SU-DHL-6 (cell line): ENCODE results near the gene ARHGAP20.

Experiments used
- H2AFZ ChIP-seq: fragments of 200-600 bp; sonication (generic); 2 replicates; pipeline ENCODE4 v1.6.1; 2014; ENCODE audit warnings: low read depth, mild to moderate bottlenecking, moderate library complexity, mixed read lengths, antibody characterized with exemption, low read length; ENCODE audit not compliant: severe bottlenecking
- H3F3A ChIP-seq: fragments of 200-600 bp; shearing (Covaris generic); 2 replicates; pipeline ENCODE4 v1.6.0; 2016; ENCODE audit warnings: antibody characterized with exemption, mild to moderate bottlenecking; ENCODE audit not compliant: insufficient read depth
- H3K27ac ChIP-seq: fragments of 200-600 bp; sonication (generic); 2 replicates; pipeline ENCODE4 v1.5.1; 2016; ENCODE audit warnings: low read depth, mild to moderate bottlenecking, low read length, moderate library complexity, mixed read lengths
- H3K27me3 ChIP-seq: fragments of 200-600 bp; sonication (generic), shearing (Covaris generic); 2 replicates; pipeline ENCODE4 v1.6.0; 2014; ENCODE audit warnings: mild to moderate bottlenecking, low read length
- H3K36me3 ChIP-seq: fragments of 200-600 bp; sonication (generic); 2 replicates; pipeline ENCODE4 v1.6.1; 2014; ENCODE audit warnings: mild to moderate bottlenecking, low read length, mixed read lengths
- H3K4me2 ChIP-seq: fragments of 300-600, 200-600 bp; shearing (Covaris generic), sonication (generic); 2 replicates; pipeline ENCODE4 v1.6.0; 2014; ENCODE audit warnings: low read length, low read depth, mild to moderate bottlenecking; ENCODE audit not compliant: poor library complexity, severe bottlenecking
- H3K4me3 ChIP-seq: fragments of 200-600 bp; sonication (generic); 2 replicates; pipeline ENCODE4 v1.5.1; 2014; ENCODE audit warnings: antibody characterized with exemption, low read length, mild to moderate bottlenecking, mixed read lengths; ENCODE audit not compliant: insufficient read depth, poor library complexity, severe bottlenecking
- H3K79me2 ChIP-seq: fragments of 200-600 bp; sonication (generic); 2 replicates; pipeline ENCODE4 v1.6.1; 2014; ENCODE audit warnings: mild to moderate bottlenecking, low read length, moderate library complexity; ENCODE audit not compliant: insufficient read depth
- H3K9ac ChIP-seq: fragments of 200-600 bp; sonication (generic); 2 replicates; pipeline ENCODE4 v1.7.0; 2014; ENCODE audit warnings: mild to moderate bottlenecking, low read length
- H3K9me2 ChIP-seq: fragments of 200-600 bp; sonication (generic); replicated peaks from 2 replicates; pipeline ENCODE4 v1.6.1; 2014; ENCODE audit warnings: low read length; ENCODE audit not compliant: insufficient read depth
- H3K9me3 ChIP-seq: fragments of 200-600 bp; sonication (generic); 2 replicates; pipeline ENCODE4 v1.6.1; 2014; ENCODE audit warnings: low read length, mixed read lengths; ENCODE audit not compliant: insufficient read depth
- H4K20me1 ChIP-seq: fragments of 200-600 bp; sonication (generic); 2 replicates; pipeline ENCODE4 v1.6.1; 2014; ENCODE audit warnings: low read depth, mild to moderate bottlenecking, antibody characterized with exemption, low read length, moderate library complexity, mixed read lengths
- CTCF ChIP-seq: fragments of 200-600 bp; sonication (generic); IDR thresholded peaks from one replicate; pipeline ENCODE4 v1.5.1; 2017; ENCODE audit warnings: antibody characterized with exemption, mild to moderate bottlenecking, low read length, moderate library complexity; ENCODE audit not compliant: insufficient read depth, poor library complexity, severe bottlenecking
- EZH2phosphoT487 ChIP-seq: fragments of 200-600 bp; sonication (generic), shearing (Covaris generic); conservative IDR thresholded peaks from 2 replicates; pipeline ENCODE4 v1.6.1; 2018; ENCODE audit warnings: mild to moderate bottlenecking, antibody characterized with exemption, low read length, moderate library complexity, mixed read lengths

Gene ARHGAP20

DNA sequence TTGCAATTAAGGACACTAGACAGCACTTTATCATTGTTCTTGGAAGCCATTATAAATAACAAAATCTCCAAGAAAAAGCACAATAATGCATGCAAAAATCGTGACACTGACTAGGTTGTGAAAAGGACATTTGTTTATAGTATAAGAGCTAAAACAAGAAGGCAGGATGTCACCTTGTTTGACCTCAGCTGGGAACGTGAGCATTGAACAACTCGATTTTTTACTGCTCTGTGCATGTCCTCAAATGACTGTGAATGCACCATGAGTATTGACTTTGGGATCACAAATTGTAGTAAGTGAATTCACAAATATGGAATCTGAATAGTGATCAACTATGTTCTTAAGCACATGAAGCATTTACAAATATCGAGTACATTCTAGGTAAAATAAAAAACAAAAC is 35.3 kb upstream of the ARHGAP20 start:
- no peaks in the 10 kb centered on the region for H3K27me3 ChIP-seq
- no peaks in the 10 kb centered on the region for H4K20me1 ChIP-seq
- TF ChIP-seq CTCF (no peak), EZH2phosphoT487 (no peak)
- H3K9ac ChIP-seq, result no peak overlapping the region
- no peaks in the 10 kb centered on the region for H3K9me2 ChIP-seq
- no peak overlapping the region for H3K4me3 ChIP-seq
- H3K9me3 ChIP-seq, result no peaks in the 10 kb centered on the region
- no peaks in the 10 kb centered on the region for H3K79me2 ChIP-seq
- H3K4me2 ChIP-seq, result no peak overlapping the region
- no peak overlapping the region for H2AFZ ChIP-seq
- H3K36me3 ChIP-seq, result no peaks in the 10 kb centered on the region
- no peaks in the 10 kb centered on the region for H3F3A ChIP-seq
- H3K27ac ChIP-seq, result no peak overlapping the region

DNA sequence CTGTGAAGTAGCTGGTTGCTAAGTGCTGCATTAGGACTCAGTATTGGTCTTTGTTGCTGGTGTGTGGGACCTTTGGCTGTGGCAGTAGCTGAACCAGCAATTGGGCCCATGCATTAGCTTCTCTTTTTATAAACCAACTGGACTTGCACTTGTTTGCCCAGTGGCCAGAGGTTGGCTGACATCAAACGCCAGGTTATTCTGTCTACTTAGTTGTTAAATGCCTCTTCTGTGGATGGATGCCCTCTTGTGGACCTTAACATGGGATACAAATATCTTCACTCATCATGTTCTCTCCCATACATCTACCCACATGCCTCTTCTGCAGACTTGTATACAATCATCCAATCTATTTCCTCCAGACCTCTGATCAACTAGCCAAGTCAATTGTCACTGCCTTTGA is 26.4 kb upstream of the ARHGAP20 start:
- Histone ChIP-seq H3K36me3 (no peaks in the 10 kb centered on the region), H3K4me3 (no peak overlapping the region), H3K9me3 (no peaks in the 10 kb centered on the region), H3K9me2 (no peaks in the 10 kb centered on the region), H2AFZ (no peak overlapping the region), H3K4me2 (no peak overlapping the region), H3K27ac (no peak overlapping the region), H3K79me2 (no peaks in the 10 kb centered on the region), H3K9ac (no peak overlapping the region), H3F3A (no peaks in the 10 kb centered on the region), H4K20me1 (no peaks in the 10 kb centered on the region), H3K27me3 (no peaks in the 10 kb centered on the region)
- TF ChIP-seq EZH2phosphoT487 (no peak), CTCF (no peak)

DNA sequence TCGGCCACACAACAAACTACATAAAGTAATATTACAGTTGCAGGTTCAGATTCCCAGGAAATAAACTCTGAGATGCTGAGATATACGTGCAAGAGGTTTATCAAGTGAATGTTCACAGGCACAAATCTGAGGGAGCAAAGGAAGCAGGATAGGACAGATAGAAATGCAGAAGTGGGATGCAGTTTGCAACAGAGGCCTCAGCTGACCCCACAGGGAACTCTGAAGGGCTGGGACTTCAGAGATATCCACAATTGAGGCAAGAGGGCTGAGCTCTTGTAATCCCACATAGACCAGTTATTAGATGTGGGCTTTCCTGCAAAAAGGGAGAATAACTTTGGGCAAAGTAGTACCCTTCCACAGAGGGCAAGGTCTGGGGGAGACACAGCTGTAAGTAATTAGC is 25.4 kb upstream of the ARHGAP20 start:
- no peak overlapping the region for H2AFZ ChIP-seq
- H3K4me3 ChIP-seq, result no peak overlapping the region
- TF ChIP-seq CTCF, result no peak
- no peak for TF ChIP-seq EZH2phosphoT487
- no peak overlapping the region for H3K9ac ChIP-seq
- H3K9me3 ChIP-seq, result no peaks in the 10 kb centered on the region
- no peaks in the 10 kb centered on the region for H3K9me2 ChIP-seq
- no peak overlapping the region for H3K4me2 ChIP-seq
- H4K20me1 ChIP-seq, result no peaks in the 10 kb centered on the region
- no peaks in the 10 kb centered on the region for H3K36me3 ChIP-seq
- no peaks in the 10 kb centered on the region for H3F3A ChIP-seq
- no peak overlapping the region for H3K27ac ChIP-seq
- no peaks in the 10 kb centered on the region for H3K79me2 ChIP-seq
- no peaks in the 10 kb centered on the region for H3K27me3 ChIP-seq

DNA sequence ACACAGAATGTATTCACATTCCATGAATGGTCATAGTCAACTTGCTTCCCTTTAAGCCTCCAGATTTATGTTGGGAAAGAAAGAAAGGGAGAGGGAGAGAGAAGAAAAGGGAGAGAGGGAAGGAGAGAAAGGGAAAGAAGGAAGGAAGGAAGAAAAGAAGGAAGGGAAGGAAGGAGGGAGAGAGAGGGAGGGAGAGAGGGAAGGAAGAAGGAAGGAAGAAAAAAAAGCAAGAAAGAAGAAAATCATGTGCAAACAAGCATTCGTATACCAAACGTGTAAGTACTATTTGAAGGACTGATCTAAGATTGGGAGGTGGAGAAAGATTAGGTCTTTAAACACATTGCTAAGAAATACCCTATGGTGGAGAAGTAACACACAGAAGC is 23.9 kb upstream of the ARHGAP20 start:
- Histone ChIP-seq H3K4me3 (no peak overlapping the region), H3K4me2 (no peak overlapping the region), H3K27me3 (no peaks in the 10 kb centered on the region), H3K9me3 (no peaks in the 10 kb centered on the region), H3F3A (no peaks in the 10 kb centered on the region), H4K20me1 (no peaks in the 10 kb centered on the region), H3K9me2 (no peaks in the 10 kb centered on the region), H3K9ac (no peak overlapping the region), H3K79me2 (no peaks in the 10 kb centered on the region), H2AFZ (no peak overlapping the region), H3K36me3 (no peaks in the 10 kb centered on the region), H3K27ac (no peak overlapping the region)
- no peak for TF ChIP-seq EZH2phosphoT487
- TF ChIP-seq CTCF, result no peak
